HG03097 (cell line): ENCODE measurements around the gene ING2.
"Not testable (repeated sequence)": the region's sequence is repeated elsewhere in the genome, so short reads cannot be mapped to it uniquely, and the experiment has no call there.

Source experiments
- ATAC-seq: cut with Tn5 transposase; IDR thresholded peaks from one replicate; pipeline ENCODE4 v1.9.1; 2021; ENCODE audit not compliant: unreplicated experiment, low FRiP score

The ING2 gene

DNA sequence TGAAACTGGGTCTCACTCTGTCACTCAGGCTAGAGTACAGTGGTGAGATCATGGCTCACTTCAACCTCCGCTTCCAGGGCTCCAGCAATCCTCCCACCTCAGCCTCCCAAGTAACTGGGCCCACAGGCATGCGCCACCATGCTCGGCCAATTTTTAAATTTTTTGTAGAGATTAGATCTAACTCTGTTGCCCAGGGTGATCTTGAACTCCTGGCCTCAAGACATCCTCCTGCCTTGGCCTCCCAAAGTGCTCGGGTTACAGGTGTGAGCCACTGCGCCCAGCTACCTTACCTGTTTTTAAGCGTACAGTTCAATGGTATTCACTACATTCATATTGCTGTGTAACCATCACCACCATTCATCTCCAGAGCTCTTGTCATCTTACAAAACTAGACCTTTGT, 41.5 kb downstream of the ING2 start:
- no peak for ATAC-seq

GRCh38 chr4:183548306-183548705, 43.4 kb downstream of the ING2 start:
- no peak for ATAC-seq

DNA sequence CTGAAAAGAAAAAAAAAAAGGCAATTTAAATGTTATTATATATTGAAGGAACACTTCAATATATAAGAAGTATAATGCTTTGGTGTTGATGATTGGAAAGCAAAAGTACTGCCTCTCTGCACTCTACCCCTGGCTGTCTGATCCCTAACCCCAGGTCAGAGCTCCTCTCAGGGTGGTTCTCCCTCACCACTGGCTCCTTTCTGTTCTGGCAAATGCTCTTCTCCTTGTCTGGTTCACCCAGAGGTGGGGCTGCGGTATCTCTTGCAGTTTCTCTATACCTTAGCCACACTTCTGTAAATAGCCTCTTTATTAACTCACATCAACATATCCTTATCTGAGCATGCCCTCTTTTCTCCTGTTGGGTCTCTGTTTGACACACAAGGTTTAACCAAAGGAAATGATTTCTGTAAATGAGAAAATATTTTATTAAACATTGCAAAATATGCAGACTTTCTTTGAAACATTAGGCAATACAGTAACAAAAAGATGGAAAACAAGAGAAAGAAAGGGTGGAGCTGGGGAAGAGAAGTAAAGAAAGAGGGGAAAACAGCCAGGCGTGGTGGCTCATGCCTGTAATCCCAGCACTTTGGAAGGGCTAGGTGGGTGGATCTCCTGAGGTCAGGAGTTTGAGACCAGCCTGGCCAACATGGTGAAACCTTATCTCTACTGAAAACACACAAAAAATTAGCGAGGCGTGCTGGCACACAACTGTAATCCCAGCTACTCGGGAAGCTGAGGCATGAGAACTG, 45.7 kb downstream of the ING2 start:
- no peak for ATAC-seq

GRCh38 chr4:183552274-183553146, 47.7 kb downstream of the ING2 start:
- no peak for ATAC-seq

- not testable (repeated sequence) for ATAC-seq
These were observed 48.3 kb downstream of the ING2 start for GRCh38 chr4:183553147-183553478.

DNA sequence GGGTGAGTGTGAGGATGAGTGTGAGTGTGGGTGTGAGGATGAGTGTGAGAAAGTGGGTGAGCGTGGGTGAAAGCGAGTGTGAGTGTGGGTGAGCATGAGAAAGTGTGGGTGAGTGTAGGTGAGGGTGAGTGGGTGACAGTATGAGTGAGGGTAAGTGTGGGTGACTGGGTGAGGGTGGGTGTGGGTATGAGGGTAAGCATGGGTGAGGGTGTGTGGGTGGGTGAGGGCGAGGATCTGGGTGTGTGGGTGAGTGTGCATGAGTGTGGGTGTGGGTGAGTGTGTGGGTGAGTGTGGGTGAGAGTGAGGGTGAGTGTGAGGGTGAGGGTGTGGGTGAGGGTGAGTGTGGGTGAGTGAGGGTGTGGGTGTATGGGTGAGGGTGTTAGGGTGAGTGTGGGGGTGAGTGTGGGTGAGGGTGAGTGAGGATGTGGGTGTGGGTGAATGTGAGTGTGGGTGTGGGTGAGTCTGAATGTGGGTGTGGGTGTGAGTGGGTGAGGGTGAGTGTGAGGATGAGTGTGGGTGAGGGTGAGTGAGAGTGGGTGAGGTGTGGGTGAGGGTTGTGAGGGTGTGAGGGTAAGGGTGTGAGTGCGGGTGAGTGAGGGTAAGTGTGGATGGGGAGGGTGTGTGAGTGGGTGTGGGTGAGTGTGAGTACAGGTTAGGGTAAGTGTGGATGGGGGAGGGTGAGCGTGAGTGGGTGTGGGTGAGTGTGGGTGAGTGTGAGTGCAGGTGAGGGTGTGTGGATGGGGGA, 48.9 kb downstream of the ING2 start:
- ATAC-seq = no peak

DNA sequence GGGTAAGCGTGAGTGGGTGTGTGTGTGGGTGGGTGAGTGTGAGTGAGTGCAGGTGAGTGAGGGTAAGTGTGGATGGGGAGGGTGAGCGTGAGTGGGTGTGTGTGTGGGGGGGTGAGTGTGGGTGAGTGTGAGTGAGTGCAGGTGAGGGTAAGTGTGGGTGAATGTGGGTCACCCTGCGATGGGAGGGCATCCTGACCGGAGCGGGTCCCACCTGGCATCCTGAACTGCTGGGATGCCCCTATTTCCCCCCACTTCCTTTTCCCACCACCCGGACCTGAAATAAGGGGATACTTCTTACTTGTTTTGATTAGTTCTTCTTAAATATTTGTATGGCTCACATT, 49.5 kb downstream of the ING2 start:
- no peak for ATAC-seq

- no peak for ATAC-seq
These were observed 50.2 kb downstream of the ING2 start for GRCh38 chr4:183554878-183555585.

DNA sequence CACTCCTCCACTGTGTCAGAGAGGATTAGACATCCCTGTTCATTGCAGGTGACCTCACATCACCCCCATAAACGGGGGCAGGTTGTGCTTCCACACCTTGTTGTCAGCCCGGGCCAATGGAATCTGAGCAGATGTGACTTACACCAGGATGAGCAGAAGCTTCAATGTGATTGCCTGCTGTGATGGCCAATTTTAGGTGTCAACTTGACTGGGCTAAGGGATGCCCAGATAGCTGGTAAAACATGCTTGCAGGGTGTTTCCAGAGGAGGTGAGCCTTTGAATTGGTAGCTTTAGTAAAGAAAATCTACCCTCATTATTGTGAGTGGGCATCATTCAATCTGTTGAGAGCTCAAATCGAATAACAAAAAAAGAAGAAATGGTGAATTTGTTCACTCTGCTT, 52.1 kb downstream of the ING2 start:
- ATAC-seq = no peak

DNA sequence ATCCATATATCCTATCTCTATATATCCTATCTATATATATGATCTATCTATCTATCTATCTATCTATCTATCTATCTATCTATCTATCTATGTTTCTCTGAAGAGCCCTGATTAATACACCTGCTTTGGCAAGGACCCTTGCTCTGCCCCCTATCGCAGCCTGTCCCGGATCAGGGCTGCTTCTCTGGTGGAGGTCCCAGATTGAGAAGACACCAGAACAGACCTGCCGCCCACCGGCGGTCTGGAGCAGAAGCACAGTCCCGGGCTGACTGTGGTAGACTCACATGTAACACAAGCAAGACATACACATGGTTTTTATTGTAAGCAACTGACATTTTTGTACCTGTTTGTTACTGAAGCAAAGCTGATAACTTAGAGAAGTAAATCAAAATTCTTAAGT, 52.8 kb downstream of the ING2 start:
- ATAC-seq = no peak

DNA sequence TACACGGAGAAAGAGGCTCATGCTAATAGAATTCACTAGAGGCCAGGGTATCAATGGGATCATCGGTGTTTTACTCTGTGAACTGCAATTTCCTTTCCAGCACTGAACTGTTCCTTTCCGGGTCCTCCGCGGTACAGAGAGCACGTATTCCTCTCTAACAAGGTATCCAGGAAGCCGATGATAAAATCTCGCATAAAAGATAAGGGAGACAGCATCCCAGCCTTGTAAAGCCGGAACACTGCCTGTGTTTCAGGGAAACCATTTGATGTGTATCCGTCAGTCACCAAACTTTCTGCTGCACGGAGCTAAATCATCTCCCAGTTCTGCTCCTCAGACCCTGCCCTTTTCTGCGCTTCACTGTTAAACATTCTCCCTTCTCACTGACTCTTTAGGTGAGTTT, 54.0 kb downstream of the ING2 start:
- no peak for ATAC-seq

DNA sequence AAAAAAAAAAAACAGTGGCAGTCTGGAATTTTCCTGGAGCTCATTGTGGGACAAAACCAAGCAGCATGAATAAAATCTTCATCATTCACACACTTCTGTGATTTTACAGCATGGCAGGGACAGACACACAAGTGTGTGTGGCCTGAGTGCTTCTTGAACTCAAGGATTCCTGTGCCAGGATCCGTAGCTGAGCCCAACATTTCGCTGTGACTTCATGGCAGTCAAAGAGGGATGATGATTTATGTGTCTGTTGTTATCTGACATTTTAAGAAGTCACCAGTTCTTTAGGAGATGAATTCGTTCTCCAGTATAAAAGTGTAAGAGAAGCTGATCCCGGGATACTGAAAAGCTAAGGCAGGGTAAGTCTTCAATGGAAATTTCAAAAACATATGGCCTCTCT, 57.0 kb downstream of the ING2 start:
- ATAC-seq = no peak
